ENCODE results near the gene GDF2. TPM values are rescaled to one million over a fixed set of nuclear protein-coding genes. Genes with fewer than 3 reads are reported as not detected.

GDF2 gene
- total RNA-seq, result not detected
- long read RNA-seq, result 0 reads

- intact Hi-C loops (cut with DNase I, micrococcal nuclease), result no loop called here
- ATAC-seq, result no peak
- DNase-seq, result no peak
Observed at GRCh38 chr10:47322300-47323061, at the start of gene GDF2. Gene GDF2 (plus strand): TSS chr10:47322454. CDS start chr10:47322669, 215 bp downstream.

DNA sequence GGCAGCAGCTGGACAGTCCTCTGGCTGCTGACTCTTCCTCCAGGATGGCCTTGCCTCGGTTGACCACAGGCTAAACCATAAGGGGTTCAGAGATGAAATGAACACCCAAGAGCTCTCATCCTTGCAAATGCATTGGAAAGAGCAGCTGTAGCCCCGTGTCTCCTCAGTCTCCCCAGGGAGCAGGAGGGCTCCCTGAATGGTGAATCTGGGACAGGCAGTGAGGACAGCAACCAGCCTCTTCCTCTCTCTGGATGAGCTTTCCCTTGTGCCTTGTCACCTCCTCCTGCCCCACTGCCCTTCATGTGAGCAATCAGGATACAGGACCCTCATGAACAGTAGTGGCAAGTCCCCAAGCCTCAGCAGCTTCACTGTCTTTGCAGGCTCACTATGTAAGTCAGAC, 46.2 kb upstream of the GDF2 start:
- DNase-seq (no peak), ATAC-seq (no peak)
- intact Hi-C loops (cut with DNase I, micrococcal nuclease), result no loop called here

DNA sequence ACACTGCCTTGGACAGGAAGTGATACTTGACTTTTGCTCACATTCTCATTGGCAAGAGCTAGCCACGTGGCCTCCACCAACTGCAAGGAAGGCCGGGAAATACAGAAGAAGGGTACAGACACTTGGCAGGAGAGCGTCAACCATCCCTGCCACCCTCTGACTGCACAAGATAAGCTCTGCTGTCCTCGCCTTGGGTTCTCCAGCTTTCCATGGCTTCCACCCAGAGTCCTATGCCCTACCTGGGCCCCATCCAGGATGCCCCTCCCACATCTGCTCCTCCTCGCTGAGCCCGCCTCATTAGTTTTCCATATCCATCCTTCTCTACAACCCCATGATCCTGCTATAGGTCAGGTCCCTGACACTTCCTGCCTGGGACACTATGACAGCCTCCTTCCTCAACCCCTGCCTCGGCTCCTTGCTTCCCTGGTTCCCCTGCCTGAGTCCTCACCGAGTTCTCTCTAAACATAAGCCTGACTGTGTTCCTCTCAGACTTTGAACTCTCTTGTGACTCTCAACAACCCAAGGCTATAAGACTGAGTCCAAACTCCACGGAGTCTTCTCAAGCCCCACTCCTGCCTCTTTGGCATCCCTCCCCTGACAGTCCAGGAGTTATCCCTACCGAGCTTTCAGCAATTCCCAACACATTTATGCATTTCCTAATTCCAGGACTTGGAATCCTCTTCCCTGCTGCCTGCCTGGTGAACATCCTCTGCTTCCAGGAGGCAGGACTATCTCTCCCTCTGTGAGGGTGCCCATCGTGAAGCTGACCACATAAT, 45.5 kb upstream of the GDF2 start:
- DNase-seq, result no peak
- intact Hi-C loops (cut with DNase I, micrococcal nuclease), result no loop called here
- peak; percentile 55 for ATAC-seq

- ATAC-seq (peak; percentile 63), DNase-seq (no peak)
- intact Hi-C loops (cut with DNase I, micrococcal nuclease), result no loop called here
Observed at GRCh38 chr10:47277352-47278151, 44.7 kb upstream of the GDF2 start.

- DNase-seq (peak; percentile 59 to 71), ATAC-seq (peak; percentile 94)
- intact Hi-C loops (cut with DNase I, micrococcal nuclease), result no loop called here
Observed at GRCh38 chr10:47278152-47278473, 44.1 kb upstream of the GDF2 start.

DNA sequence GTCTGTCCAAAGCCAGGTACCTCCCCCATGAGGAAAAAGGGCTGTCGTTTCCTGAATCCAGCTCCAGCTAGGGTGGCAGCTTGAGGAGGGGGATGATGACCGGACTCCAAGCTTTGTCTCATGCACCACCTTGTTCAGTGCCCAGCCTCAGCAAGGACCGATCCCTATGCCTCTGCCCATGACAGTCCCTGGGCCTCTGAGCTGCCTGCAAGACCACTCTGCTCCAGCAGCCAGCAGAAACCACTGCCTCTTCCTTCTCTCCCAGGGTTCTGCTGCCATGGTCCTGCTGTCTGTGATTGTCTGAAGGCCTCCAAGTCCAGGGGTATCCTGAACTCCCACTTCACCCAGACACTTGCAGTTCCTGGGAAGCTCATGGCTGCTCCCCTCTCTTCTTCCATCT, 43.5 kb upstream of the GDF2 start:
- intact Hi-C loops (cut with DNase I, micrococcal nuclease), result no loop called here
- ATAC-seq, result no peak
- DNase-seq, result no peak

- no peak for DNase-seq
- intact Hi-C loops (cut with DNase I, micrococcal nuclease), result no loop called here
- no peak for ATAC-seq
Observed at GRCh38 chr10:47279276-47279675, 43.0 kb upstream of the GDF2 start.

DNA sequence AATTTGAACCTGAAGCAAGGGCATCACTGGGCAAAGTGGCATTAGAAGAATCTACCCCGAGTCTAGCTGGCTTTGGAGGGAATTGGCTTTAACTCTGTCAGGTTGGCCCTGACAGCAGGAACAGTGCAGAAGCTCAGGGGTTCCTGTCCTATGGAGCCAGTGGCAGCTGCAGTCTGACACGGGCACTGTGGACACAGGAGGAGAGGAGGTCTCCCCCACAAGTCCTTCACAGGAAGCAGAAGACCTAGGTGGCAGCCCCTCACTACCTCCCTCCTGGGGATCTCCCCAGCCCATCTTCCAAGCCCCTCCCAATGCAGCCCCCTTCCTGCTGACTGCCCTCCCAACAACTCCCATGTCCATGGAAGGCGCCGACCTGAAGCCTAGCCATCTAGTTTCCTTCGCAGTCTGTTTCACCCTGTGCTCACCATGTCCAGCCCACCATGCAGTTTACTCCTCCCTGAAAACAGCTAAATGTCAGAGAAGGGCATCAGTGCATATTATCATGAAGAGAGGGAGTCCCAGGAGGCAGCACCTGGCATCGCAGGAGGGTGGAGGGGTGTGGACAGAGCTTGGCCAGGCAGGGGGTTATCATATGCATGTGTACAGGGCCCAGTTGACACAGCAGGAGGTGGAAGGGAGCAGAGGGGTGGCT, 40.1 kb upstream of the GDF2 start:
- no peak for DNase-seq
- no peak for ATAC-seq
- intact Hi-C loops (cut with DNase I, micrococcal nuclease), result no loop called here

- ATAC-seq, result no peak
- DNase-seq, result no peak
- intact Hi-C loops (cut with DNase I, micrococcal nuclease), result no loop called here
Observed at GRCh38 chr10:47282657-47283018, 39.6 kb upstream of the GDF2 start.

GRCh38 chr10:47283101-47283630, 39.1 kb upstream of the GDF2 start:
- no peak for ATAC-seq
- intact Hi-C loops (cut with DNase I, micrococcal nuclease), result no loop called here
- DNase-seq, result no peak

DNA sequence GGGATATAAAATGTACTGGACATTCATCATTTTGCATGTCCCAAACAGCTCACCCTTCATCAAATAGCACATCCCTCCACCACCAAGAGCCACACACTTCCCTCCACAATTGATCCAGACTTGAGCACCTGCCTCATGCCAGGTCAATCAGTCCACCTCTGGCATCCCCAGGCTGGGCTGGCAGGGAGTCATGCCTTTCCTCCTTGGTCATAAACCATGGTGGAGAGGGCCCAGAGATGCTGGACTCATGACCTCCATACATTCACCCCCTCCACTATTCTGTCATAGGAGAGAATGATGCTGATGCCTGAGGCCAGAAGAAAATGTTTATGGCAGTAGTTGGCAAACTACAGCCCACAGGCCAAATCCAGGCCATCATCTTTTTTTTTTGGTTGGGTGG, 38.4 kb upstream of the GDF2 start:
- intact Hi-C loops (cut with DNase I, micrococcal nuclease), result no loop called here
- no peak for DNase-seq
- ATAC-seq, result no peak

DNA sequence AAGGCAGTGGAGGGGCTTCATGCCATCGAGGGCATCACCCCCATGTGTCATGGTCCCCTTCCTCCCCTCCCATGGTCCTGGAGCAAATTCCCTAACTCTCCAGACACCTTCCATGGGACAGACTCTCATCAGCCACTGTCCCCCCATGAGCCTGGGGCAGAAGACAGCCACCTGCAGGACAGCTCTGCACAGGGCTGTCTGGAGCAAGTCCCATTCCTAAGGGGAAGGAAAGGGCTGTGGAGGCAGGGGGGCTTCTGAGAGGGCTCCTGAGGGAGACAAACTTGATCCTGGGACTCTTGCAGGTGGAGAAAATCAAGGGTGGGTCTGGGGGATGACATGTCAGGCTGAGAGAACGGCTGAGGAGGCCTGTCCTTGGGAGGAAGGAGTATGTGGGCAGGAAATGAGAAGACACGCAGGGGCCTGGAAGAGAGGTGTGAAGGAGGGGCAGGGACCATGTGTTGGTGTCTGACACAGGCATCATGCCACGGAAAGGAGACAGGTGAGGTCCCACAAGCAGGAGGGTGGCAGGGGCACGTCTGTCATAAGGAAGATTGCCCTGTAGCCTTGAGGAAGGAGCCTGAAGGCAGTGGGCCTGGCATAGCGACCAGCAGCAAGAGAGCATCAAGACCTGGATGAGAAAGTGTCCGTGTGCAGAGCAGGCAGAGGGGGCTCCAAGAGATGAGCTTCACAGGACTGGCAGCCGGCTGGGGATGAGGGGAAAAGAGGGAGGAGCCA, 36.7 kb upstream of the GDF2 start:
- ATAC-seq (no peak), DNase-seq (no peak)
- intact Hi-C loops (cut with DNase I, micrococcal nuclease), result no loop called here

DNA sequence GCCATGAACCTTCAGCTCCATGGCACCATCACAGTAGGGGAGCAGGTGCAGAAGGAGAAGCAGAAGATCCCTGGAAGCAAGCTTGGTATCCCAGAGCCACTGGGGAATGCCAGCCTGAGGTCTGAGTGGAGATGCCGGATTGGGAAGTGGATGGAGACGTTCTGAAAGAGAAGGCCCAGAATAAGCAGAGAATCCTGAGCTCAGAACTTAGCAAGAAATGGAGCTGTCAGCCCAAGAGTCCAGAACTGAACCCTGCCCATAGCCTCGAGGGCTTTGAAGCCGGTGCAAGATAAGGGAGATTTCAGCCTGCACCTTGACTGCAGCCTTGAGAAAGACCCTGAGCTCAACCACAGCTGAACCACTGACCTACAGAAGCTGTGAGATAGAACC, 36.1 kb upstream of the GDF2 start:
- no peak for DNase-seq
- intact Hi-C loops (cut with DNase I, micrococcal nuclease), result no loop called here
- no peak for ATAC-seq

- ATAC-seq (no peak), DNase-seq (no peak)
- intact Hi-C loops (cut with DNase I, micrococcal nuclease), result no loop called here
Observed at GRCh38 chr10:47286591-47287315, 35.5 kb upstream of the GDF2 start.

GRCh38 chr10:47287365-47287802, 34.9 kb upstream of the GDF2 start:
- intact Hi-C loops (cut with DNase I, micrococcal nuclease), result no loop called here
- peak; percentile 53 for ATAC-seq
- no peak for DNase-seq

DNA sequence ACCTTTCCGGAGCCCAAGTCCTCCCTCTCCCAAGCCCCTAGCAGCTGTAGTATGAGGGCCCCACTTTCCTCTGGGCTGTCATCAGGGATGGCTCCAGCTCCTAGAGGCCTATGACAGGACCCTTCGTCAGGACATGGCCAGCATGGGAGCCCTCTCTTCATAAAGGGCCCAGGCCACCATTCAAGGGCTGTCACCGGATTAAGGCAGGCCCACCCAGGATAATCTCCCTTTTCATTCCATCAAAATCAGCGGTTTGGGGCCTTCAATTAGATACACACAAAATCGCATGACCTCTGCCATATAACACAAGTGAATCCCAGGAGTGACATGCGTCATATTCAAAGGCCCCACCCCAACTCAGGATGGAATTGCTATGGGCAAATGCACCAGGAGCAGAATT, 34.4 kb upstream of the GDF2 start:
- intact Hi-C loops (cut with DNase I, micrococcal nuclease), result no loop called here
- ATAC-seq, result no peak

GRCh38 chr10:47288236-47288635, 34.0 kb upstream of the GDF2 start:
- ATAC-seq (no peak), DNase-seq (no peak)
- intact Hi-C loops (cut with DNase I, micrococcal nuclease), result no loop called here

More for the DNA sequence above, 34.4 kb upstream of the GDF2 start:
- DNase-seq, result no peak

Measured in left colon (tissue), 2 donors.